Cardiac muscle cell (in vitro differentiated cells and primary cell): ENCODE results near the gene EPHX1. TPM values are rescaled to one million over a fixed set of nuclear protein-coding genes. Genes with fewer than 3 reads are reported as not detected.

Experiments
- DNase-seq, 2 donors: peaks; one replicate each; pipeline versions ENCODE4 v3.0.0 to v3.0.0-alpha.2; 2010 to 2017; ENCODE audit warnings: low read depth in 1 of 2, low spot score in 1 of 2
- H3K27ac ChIP-seq: fragments of 200-600 bp; sonication (generic); 2 replicates; pipeline ENCODE4 v1.5.1; 2016
- H3K27me3 ChIP-seq: fragments of 200-600 bp; sonication (generic); 2 replicates; pipeline ENCODE4 v1.6.0; 2016; ENCODE audit warnings: control low read depth
- H3K36me3 ChIP-seq: fragments of 200-600 bp; sonication (generic); 2 replicates; pipeline ENCODE4 v1.5.1; 2016; ENCODE audit warnings: control low read depth
- H3K4me1 ChIP-seq: fragments of 200-600 bp; sonication (generic); 2 replicates; pipeline ENCODE4 v1.8.1; 2017; ENCODE audit warnings: low read depth, mild to moderate bottlenecking, mixed run types
- H3K4me3 ChIP-seq: fragments of 200-600 bp; sonication (generic); 2 replicates; pipeline ENCODE4 v1.5.1; 2016; ENCODE audit warnings: mild to moderate bottlenecking
- H3K9me3 ChIP-seq: fragments of 200-600 bp; sonication (generic); 2 replicates; pipeline ENCODE4 v1.5.1; 2017; ENCODE audit warnings: low read depth, mild to moderate bottlenecking, control low read depth
- CTCF ChIP-seq: IDR thresholded peaks from 2 replicates; pipeline ENCODE4 v1.5.1; 2012; ENCODE audit warnings: low read depth, mild to moderate bottlenecking, low read length
- polyA plus RNA-seq: library from polyadenylated mRNA; unstranded; fragments of >200 nt; fragmentation: Nextera tagmentation; extraction: Ambion mirVana; gene quantifications from 2 replicates; pipeline ENCODE4 v1.2.1, GENCODE V29; 2016
- total RNA-seq: library from RNA; depleted of rRNA; stranded (reverse); fragments of >200 nt; gene quantifications from 2 replicates; pipeline ENCODE4 v1.2.3, GENCODE V29; 2016

Gene EPHX1
- total and polyA plus RNA-seq, 2 experiments from 2014 or later: 15.8 to 33.8 TPM

GRCh38 chr1:225772848-225773247 lies 37.1 kb upstream of the EPHX1 start:
- Histone ChIP-seq H3K4me3 (no peak overlapping the region), H3K36me3 (no peaks in the 10 kb centered on the region), H3K27ac (no peak overlapping the region), H3K4me1 (peaks cover 21% of the 10 kb centered on the region), H3K9me3 (no peaks in the 10 kb centered on the region), H3K27me3 (no peaks in the 10 kb centered on the region)
- no peak for TF ChIP-seq CTCF
- no peak for DNase-seq

- Histone ChIP-seq H3K27ac (no peak overlapping the region), H3K4me1 (peaks cover 14% of the 10 kb centered on the region), H3K27me3 (no peaks in the 10 kb centered on the region), H3K36me3 (peaks cover 3% of the 10 kb centered on the region), H3K4me3 (no peak overlapping the region), H3K9me3 (no peaks in the 10 kb centered on the region)
- no peak for TF ChIP-seq CTCF
- no peak for DNase-seq
These were observed 35.4 kb upstream of the EPHX1 start for GRCh38 chr1:225774281-225775147.

- Histone ChIP-seq H3K36me3 (peaks cover 3% of the 10 kb centered on the region), H3K27ac (no peak overlapping the region), H3K4me1 (peaks cover 9% of the 10 kb centered on the region), H3K27me3 (no peaks in the 10 kb centered on the region), H3K9me3 (no peaks in the 10 kb centered on the region), H3K4me3 (no peak overlapping the region)
- no peak for TF ChIP-seq CTCF
- no peak for DNase-seq
These were observed 33.6 kb upstream of the EPHX1 start for GRCh38 chr1:225776294-225776693.

GRCh38 chr1:225777058-225777582 lies 32.8 kb upstream of the EPHX1 start:
- Histone ChIP-seq H3K4me3 (peak overlapping the region; percentile 19), H3K36me3 (peaks cover 3% of the 10 kb centered on the region), H3K27me3 (no peaks in the 10 kb centered on the region), H3K27ac (peak overlapping the region; percentile 89), H3K4me1 (peaks cover 9% of the 10 kb centered on the region), H3K9me3 (no peaks in the 10 kb centered on the region)
- no peak for TF ChIP-seq CTCF
- DNase-seq: no peak

- Histone ChIP-seq H3K36me3 (peaks cover 3% of the 10 kb centered on the region), H3K27ac (peak within 1 kb of the TSS; percentile 97), H3K27me3 (no peaks in the 10 kb centered on the region), H3K4me3 (peak within 1 kb of the TSS; percentile 89), H3K4me1 (peaks cover 9% of the 10 kb centered on the region), H3K9me3 (no peaks in the 10 kb centered on the region)
- DNase-seq: peak; percentile 99
- TF ChIP-seq CTCF: peak; percentile 89
These were observed 32.2 kb upstream of the EPHX1 start, which contains the start of gene SRP9 for GRCh38 chr1:225777583-225778336. Gene SRP9, plus strand, starts transcription at chr1:225777826. Its CDS starts 115 bp downstream, at chr1:225777941.
